Measurements from ENCODE around the gene MAP4K5.

DNA sequence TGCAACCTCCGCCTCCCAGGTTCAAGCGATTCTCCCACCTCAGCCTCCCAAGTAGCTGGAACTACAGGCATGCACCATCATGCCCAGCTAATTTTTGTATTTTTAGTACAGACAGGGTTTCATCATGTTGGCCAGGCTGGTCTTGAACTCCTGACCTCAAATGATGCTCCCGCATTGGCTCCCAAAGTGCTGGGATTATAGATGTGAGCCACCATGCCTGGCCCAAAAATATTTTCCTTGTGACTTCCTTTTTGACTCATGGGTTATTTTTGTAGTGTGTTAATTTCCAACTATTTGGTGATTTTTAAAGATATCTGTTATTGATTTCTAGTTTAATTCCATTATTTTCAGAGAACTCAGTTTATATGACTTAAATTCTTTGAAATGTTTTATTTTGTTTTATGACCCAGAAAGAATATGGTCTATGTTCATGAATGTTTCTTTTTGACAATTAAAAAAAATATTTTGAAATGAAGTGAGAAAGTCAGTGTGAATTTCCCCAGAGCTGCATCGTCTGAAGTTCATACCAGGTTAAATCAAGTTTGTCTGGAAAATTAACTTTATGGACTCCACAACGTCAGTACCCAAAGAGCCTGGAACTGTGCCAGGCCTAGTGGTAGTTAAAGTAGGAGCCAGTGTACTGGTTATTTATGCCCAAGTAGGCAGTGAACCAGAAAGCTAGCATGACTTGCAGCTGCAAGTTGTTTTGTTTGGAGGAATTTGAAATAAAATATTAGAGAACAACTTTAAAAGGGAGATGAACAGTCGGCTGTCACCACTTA lies 132.9 kb downstream of the MAP4K5 start:
- no peak for TF ChIP-seq POLR2A (IDR thresholded peaks at IDR 0.05; ENCODE audit: low read depth, low read length)
- TF ChIP-seq TAF1 (IDR thresholded peaks at IDR 0.05; ENCODE audit: borderline replicate concordance, low read depth, low read length) = no peak
- TF ChIP-seq POLR2AphosphoS5 (IDR thresholded peaks at IDR 0.05; ENCODE audit: low read depth, low read length) = no peak

All from GM12892 (cell line).